Liver (tissue), 3 donors: ENCODE measurements around the gene DTWD1.

Experiments
- EGR1 ChIP-seq, 2 donors: IDR thresholded peaks; 2 replicates each; pipeline ENCODE4 v1.6.1; 2016 to 2018; ENCODE audit warnings: antibody characterized with exemption in 2 of 2, low read depth in 2 of 2
- FOXA1 ChIP-seq: IDR thresholded peaks from 2 replicates; pipeline ENCODE4 v1.6.1; 2016; ENCODE audit warnings: antibody characterized with exemption
- HNF4G ChIP-seq: IDR thresholded peaks from 2 replicates; pipeline ENCODE4 v1.6.1; 2016; ENCODE audit warnings: antibody characterized with exemption
- RAD21 ChIP-seq, 2 donors: IDR thresholded peaks; 2 replicates each; pipeline ENCODE4 v1.6.1; 2016; ENCODE audit warnings: antibody characterized with exemption in 2 of 2, mild to moderate bottlenecking in 2 of 2
- SP1 ChIP-seq: IDR thresholded peaks from 2 replicates; pipeline ENCODE4 v1.6.1; 2018; ENCODE audit warnings: antibody characterized with exemption, mild to moderate bottlenecking
- TAF1 ChIP-seq: conservative IDR thresholded peaks from 2 replicates; pipeline ENCODE4 v1.6.1; 2016; ENCODE audit warnings: antibody characterized with exemption, mild to moderate bottlenecking
- YY1 ChIP-seq: IDR thresholded peaks from 2 replicates; pipeline ENCODE4 v1.6.1; 2016; ENCODE audit warnings: antibody characterized with exemption, mild to moderate bottlenecking
- TF ChIP-seq, protein P1 (sequence below): IDR thresholded peaks from 2 replicates; pipeline ENCODE4 v1.6.1; 2016; ENCODE audit warnings: antibody characterized with exemption
- TF ChIP-seq, protein P2 (sequence below): IDR thresholded peaks from 2 replicates; pipeline ENCODE4 v1.6.1; 2016; ENCODE audit warnings: antibody characterized with exemption, mild to moderate bottlenecking
- TF ChIP-seq, protein P3 (sequence below): fragments of 150-350 bp; IDR thresholded peaks from 2 replicates; pipeline ENCODE4 v1.5.1; 2017; ENCODE audit warnings: improper control_type of control experiment, low read depth, low read length; ENCODE audit not compliant: missing input control
- TF ChIP-seq, protein P4 (sequence below): IDR thresholded peaks from 2 replicates; pipeline ENCODE4 v1.6.1; 2016; ENCODE audit warnings: antibody characterized with exemption
- TF ChIP-seq, protein P5 (sequence below): IDR thresholded peaks from 2 replicates; pipeline ENCODE4 v1.6.1; 2016; ENCODE audit warnings: antibody characterized with exemption
- donor health status: healthy.
- donor health status: healthy.

DNA sequence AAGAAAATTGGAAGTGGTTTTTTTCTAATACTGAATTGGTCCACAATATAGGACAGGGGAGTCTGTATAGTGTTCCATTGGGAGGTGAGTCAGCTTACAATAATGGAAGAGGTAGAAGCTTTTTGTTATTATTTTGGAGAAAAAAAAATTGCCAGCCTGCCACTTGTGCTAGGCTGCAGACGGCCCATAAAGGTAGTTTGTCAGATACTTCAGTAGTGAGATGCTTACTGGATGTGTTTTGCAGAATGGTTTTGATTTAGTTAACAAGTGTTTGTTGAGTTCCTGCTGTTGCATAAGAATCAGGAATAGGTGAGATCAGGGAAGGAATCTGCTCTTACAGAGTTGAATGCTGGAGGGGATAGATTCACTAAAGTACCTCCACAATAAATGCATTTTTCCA lies 1.0 kb downstream of the DTWD1 start:
- TF ChIP-seq, protein P1, sequence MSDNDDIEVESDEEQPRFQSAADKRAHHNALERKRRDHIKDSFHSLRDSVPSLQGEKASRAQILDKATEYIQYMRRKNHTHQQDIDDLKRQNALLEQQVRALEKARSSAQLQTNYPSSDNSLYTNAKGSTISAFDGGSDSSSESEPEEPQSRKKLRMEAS: no peak
- TF ChIP-seq, protein P2, sequence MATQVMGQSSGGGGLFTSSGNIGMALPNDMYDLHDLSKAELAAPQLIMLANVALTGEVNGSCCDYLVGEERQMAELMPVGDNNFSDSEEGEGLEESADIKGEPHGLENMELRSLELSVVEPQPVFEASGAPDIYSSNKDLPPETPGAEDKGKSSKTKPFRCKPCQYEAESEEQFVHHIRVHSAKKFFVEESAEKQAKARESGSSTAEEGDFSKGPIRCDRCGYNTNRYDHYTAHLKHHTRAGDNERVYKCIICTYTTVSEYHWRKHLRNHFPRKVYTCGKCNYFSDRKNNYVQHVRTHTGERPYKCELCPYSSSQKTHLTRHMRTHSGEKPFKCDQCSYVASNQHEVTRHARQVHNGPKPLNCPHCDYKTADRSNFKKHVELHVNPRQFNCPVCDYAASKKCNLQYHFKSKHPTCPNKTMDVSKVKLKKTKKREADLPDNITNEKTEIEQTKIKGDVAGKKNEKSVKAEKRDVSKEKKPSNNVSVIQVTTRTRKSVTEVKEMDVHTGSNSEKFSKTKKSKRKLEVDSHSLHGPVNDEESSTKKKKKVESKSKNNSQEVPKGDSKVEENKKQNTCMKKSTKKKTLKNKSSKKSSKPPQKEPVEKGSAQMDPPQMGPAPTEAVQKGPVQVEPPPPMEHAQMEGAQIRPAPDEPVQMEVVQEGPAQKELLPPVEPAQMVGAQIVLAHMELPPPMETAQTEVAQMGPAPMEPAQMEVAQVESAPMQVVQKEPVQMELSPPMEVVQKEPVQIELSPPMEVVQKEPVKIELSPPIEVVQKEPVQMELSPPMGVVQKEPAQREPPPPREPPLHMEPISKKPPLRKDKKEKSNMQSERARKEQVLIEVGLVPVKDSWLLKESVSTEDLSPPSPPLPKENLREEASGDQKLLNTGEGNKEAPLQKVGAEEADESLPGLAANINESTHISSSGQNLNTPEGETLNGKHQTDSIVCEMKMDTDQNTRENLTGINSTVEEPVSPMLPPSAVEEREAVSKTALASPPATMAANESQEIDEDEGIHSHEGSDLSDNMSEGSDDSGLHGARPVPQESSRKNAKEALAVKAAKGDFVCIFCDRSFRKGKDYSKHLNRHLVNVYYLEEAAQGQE: no peak
- TF ChIP-seq, protein P3, sequence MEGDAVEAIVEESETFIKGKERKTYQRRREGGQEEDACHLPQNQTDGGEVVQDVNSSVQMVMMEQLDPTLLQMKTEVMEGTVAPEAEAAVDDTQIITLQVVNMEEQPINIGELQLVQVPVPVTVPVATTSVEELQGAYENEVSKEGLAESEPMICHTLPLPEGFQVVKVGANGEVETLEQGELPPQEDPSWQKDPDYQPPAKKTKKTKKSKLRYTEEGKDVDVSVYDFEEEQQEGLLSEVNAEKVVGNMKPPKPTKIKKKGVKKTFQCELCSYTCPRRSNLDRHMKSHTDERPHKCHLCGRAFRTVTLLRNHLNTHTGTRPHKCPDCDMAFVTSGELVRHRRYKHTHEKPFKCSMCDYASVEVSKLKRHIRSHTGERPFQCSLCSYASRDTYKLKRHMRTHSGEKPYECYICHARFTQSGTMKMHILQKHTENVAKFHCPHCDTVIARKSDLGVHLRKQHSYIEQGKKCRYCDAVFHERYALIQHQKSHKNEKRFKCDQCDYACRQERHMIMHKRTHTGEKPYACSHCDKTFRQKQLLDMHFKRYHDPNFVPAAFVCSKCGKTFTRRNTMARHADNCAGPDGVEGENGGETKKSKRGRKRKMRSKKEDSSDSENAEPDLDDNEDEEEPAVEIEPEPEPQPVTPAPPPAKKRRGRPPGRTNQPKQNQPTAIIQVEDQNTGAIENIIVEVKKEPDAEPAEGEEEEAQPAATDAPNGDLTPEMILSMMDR: no peak
- TF ChIP-seq RAD21 (IDR thresholded peaks at IDR 0.05) (no peak), HNF4G (no peak), SP1 (no peak), TAF1 (no peak), YY1 (no peak), FOXA1 (no peak), EGR1 (IDR thresholded peaks at IDR 0.05; ENCODE audit: low read depth in 2 of 2) (no peak)
- TF ChIP-seq, protein P4, sequence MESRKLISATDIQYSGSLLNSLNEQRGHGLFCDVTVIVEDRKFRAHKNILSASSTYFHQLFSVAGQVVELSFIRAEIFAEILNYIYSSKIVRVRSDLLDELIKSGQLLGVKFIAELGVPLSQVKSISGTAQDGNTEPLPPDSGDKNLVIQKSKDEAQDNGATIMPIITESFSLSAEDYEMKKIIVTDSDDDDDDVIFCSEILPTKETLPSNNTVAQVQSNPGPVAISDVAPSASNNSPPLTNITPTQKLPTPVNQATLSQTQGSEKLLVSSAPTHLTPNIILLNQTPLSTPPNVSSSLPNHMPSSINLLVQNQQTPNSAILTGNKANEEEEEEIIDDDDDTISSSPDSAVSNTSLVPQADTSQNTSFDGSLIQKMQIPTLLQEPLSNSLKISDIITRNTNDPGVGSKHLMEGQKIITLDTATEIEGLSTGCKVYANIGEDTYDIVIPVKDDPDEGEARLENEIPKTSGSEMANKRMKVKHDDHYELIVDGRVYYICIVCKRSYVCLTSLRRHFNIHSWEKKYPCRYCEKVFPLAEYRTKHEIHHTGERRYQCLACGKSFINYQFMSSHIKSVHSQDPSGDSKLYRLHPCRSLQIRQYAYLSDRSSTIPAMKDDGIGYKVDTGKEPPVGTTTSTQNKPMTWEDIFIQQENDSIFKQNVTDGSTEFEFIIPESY: no peak
- TF ChIP-seq, protein P5, sequence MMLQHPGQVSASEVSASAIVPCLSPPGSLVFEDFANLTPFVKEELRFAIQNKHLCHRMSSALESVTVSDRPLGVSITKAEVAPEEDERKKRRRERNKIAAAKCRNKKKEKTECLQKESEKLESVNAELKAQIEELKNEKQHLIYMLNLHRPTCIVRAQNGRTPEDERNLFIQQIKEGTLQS: no peak
